ENCODE data around the gene CNTD1.

CNTD1 gene

DNA sequence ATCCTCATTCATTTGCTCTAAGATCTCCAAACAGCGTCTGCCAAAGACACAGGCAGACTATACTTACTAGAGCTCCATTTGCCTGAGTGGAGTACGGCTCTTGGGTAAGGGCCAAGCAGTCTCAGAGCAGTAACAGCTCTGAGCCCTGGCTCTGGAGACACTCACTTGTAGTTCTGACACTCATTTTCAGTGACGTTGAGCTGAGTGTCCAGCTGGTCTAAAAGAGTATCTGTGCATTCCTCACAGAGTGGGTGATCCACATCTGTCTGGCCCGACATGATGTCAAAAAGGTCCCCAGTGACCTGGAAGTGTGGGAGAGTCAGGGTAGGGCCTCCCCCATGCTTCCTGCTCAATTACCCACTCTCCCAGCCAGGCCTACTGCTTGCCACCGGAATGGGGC lies 19.7 kb downstream of the CNTD1 start:
- TF ChIP-seq SIN3A (IDR thresholded peaks at IDR 0.05; ENCODE audit: borderline replicate concordance, insufficient read depth, low read length) (no peak), TAF1 (IDR thresholded peaks at IDR 0.05; ENCODE audit: borderline replicate concordance, insufficient read depth, low read length) (no peak), POLR2AphosphoS5 (IDR thresholded peaks at IDR 0.05; ENCODE audit: low read depth, low read length) (no peak), FOXP2 (optimal IDR thresholded peaks at IDR 0.05; ENCODE audit: borderline replicate concordance, extremely low read depth, extremely low read length, insufficient read depth) (no peak)
- TF ChIP-seq, protein P1, sequence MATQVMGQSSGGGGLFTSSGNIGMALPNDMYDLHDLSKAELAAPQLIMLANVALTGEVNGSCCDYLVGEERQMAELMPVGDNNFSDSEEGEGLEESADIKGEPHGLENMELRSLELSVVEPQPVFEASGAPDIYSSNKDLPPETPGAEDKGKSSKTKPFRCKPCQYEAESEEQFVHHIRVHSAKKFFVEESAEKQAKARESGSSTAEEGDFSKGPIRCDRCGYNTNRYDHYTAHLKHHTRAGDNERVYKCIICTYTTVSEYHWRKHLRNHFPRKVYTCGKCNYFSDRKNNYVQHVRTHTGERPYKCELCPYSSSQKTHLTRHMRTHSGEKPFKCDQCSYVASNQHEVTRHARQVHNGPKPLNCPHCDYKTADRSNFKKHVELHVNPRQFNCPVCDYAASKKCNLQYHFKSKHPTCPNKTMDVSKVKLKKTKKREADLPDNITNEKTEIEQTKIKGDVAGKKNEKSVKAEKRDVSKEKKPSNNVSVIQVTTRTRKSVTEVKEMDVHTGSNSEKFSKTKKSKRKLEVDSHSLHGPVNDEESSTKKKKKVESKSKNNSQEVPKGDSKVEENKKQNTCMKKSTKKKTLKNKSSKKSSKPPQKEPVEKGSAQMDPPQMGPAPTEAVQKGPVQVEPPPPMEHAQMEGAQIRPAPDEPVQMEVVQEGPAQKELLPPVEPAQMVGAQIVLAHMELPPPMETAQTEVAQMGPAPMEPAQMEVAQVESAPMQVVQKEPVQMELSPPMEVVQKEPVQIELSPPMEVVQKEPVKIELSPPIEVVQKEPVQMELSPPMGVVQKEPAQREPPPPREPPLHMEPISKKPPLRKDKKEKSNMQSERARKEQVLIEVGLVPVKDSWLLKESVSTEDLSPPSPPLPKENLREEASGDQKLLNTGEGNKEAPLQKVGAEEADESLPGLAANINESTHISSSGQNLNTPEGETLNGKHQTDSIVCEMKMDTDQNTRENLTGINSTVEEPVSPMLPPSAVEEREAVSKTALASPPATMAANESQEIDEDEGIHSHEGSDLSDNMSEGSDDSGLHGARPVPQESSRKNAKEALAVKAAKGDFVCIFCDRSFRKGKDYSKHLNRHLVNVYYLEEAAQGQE (IDR thresholded peaks at IDR 0.05; ENCODE audit: insufficient read depth in 1 of 2, low read depth in 2 of 2, low read length in 2 of 2) = no peak

DNA sequence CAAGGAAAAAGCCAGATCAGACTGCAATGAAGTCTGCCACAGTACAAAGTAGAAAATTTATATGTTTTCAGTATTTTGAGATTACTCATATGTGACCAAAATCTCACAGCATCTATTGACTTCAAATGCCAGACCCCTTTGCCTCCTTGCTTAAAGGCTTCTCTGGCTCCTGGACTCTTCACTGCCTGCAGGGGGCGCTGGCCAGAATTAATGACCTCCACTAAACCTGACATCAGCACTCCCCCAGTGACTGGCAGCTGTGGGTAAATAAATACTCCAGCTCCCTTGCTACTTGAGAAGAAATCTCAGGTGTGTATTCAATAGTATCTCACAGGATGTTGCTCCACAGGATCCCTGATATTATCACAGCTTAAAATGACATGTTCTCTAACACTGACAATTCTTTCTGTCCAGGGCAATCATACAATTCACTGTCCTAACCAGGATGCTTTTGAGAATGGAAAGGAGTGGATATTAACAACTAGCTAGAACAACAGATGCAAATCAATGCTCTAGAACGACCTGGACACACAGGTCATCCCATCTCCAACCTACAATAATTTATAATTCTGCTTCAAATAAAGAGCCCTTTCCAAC lies 21.4 kb downstream of the CNTD1 start:
- TF ChIP-seq TAF1 (IDR thresholded peaks at IDR 0.05; ENCODE audit: borderline replicate concordance, insufficient read depth, low read length) (no peak), FOXP2 (optimal IDR thresholded peaks at IDR 0.05; ENCODE audit: borderline replicate concordance, extremely low read depth, extremely low read length, insufficient read depth) (no peak), POLR2AphosphoS5 (IDR thresholded peaks at IDR 0.05; ENCODE audit: low read depth, low read length) (no peak), SIN3A (IDR thresholded peaks at IDR 0.05; ENCODE audit: borderline replicate concordance, insufficient read depth, low read length) (no peak)
- TF ChIP-seq, protein P1 (IDR thresholded peaks at IDR 0.05; ENCODE audit: insufficient read depth in 1 of 2, low read depth in 2 of 2, low read length in 2 of 2) = no peak

DNA sequence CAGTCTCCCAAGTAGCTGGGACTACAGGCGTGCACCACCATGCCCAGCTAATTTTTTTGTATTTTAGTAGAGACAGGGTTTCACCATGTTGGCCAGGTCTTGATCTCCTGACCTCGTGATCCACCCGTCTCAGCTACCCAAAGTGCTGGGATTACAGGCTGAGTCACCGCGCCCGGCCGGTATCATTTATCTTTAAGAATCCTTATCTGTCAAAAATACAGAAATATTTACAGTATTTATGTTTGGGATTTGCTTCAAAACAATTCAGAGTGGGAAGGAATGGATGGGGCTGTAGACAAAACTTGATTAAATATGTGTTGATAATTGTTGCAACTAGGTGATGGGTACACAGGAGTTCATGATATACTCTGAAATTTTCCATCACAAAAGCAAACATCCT lies 22.5 kb downstream of the CNTD1 start:
- TF ChIP-seq SIN3A (IDR thresholded peaks at IDR 0.05; ENCODE audit: borderline replicate concordance, insufficient read depth, low read length) (no peak), FOXP2 (optimal IDR thresholded peaks at IDR 0.05; ENCODE audit: borderline replicate concordance, extremely low read depth, extremely low read length, insufficient read depth) (no peak), POLR2AphosphoS5 (IDR thresholded peaks at IDR 0.05; ENCODE audit: low read depth, low read length) (no peak), TAF1 (IDR thresholded peaks at IDR 0.05; ENCODE audit: borderline replicate concordance, insufficient read depth, low read length) (no peak)
- TF ChIP-seq, protein P1 (IDR thresholded peaks at IDR 0.05; ENCODE audit: insufficient read depth in 1 of 2, low read depth in 2 of 2, low read length in 2 of 2) = no peak

DNA sequence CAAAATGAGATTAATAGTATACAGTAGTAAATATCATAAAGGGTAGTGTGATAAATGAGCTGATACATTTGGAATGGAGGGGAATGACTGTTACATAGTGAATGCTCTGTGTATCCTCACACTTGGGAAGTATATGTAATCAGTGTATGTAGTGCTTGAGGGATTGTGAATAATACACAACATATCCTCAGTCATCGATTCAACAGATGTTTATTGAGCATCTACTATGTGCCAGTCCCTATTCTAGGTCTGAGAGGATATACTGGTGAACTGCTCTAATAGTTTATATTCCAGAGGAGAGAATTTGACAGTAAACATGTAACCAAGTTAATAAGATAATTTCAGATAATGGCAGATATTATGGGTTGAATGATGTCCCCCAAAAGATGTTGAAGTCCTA lies 28.8 kb downstream of the CNTD1 start:
- TF ChIP-seq POLR2AphosphoS5 (IDR thresholded peaks at IDR 0.05; ENCODE audit: low read depth, low read length) (no peak), SIN3A (IDR thresholded peaks at IDR 0.05; ENCODE audit: borderline replicate concordance, insufficient read depth, low read length) (no peak), FOXP2 (optimal IDR thresholded peaks at IDR 0.05; ENCODE audit: borderline replicate concordance, extremely low read depth, extremely low read length, insufficient read depth) (no peak), TAF1 (IDR thresholded peaks at IDR 0.05; ENCODE audit: borderline replicate concordance, insufficient read depth, low read length) (no peak)
- TF ChIP-seq, protein P1 (IDR thresholded peaks at IDR 0.05; ENCODE audit: insufficient read depth in 1 of 2, low read depth in 2 of 2, low read length in 2 of 2) = no peak
